GM19397 (cell line): Measurements from ENCODE around the gene VTCN1.

Source experiments
- ATAC-seq: cut with Tn5 transposase; IDR thresholded peaks from one replicate; pipeline ENCODE4 v1.9.1; 2021; ENCODE audit warnings: mild to moderate bottlenecking, moderate library complexity; ENCODE audit not compliant: unreplicated experiment

VTCN1 gene

DNA sequence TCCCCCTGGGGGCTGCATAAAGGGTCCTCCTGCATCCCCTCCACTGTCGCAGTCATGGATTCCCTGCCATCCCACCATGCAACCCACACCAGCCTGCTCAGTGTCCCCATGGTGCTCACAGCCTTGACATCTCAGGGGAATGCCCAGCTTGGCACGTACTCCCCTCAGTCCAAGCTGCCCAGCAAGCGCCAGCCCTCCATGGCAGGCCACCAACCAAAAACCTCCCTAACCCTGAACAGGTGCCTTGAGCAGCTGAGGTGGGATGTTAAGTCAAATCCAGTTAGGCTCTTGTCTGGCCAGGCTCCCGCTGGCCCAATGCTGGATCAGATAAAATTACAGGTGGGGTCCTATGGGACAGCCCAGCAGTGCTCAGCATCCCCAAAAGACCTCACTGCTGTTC, 341 bp downstream of the VTCN1 start:
- ATAC-seq = no peak

DNA sequence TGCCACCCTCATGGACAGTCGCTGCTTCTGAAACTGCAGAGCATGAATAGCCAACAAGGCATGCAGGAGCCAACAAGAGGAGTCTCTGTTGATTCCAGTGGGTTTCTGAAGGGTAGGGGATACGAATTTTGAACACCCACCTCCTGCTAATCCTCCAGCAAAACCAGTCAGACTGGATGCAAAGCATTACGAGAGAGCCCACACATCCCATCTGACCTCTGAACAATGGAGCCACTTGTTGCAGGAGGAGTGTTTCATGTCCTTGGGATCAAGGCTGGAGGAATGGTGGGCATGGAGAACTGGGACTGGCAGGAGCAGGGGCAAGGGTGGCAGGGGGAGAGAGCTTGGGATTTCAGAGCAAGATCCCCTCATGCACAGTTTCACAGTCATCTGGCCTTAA, 1.6 kb downstream of the VTCN1 start:
- ATAC-seq = no peak

DNA sequence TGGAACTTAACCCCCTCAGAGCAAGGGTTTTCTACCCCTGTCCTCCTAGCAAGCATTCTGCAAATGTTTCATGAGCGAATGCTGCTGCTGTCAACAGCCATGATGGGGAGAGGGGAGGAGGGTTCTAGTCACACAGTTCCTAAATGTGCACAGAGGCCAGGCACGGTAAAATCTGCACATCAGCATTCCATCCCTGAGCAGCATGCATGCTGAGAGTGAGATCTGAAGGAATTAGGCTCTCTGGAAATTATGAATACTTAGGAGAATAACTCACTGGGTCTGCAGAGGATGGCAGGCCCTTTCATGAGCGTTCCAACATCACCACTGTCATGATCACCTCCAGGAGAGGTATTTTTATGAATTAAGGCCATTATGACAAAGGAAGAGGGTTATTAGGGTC, 2.1 kb downstream of the VTCN1 start:
- no peak for ATAC-seq

DNA sequence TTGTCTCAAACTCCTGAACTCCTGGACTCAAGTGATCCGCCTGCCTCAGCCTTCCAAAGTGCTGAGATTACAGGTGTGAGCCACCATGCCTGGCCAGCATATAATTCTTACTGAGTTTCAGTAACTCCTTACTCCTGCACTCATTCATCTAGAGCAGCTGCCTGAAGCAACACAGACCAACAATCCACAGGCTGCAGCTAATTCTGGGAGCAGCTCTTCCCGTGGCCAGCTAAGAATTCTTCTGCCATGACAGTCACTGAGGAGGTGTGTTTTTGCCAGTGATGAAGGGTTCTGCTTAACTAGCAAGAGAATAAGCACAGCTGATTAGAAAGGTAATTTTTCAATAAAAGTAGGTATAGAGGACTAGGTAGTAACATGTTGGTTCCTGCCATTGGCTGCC, 5.4 kb downstream of the VTCN1 start:
- ATAC-seq = no peak

DNA sequence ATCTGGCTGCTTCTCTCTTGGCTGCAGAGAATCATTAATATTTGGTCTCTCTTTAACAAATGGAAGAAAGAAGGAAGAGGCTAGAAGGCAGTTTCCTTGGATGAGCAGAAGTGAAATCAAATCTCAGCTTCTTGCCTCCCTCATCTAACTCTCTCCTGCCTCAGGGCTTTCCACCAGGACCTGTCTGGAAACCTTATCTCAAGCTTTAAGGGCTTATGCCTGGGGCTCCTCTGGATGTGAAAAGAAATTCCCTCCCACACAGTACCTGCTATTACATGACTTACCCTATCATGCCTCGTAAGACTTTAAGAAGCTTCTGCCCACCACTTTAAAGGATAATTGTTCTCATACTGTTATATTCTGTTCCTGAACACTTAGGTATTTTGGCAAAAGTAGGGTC, 8.9 kb downstream of the VTCN1 start:
- no peak for ATAC-seq

DNA sequence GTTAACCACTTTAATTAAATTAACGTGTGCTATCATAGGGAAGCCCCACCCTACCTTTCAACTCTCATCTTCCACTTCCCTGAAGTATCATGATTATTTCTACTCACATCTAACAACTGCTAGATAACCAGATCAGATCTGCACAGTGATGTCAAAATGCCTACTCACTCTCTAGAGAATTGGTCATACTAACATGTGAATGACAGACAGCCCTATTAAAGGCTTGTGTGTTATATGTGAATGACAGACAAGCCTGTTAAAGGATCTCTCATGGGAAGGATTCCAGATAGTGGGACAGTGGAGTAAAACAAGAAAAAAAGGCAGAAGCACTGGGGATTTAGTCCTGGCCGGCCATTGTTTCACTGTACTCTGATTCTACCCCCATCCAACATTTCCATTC, 12.6 kb downstream of the VTCN1 start:
- no peak for ATAC-seq

DNA sequence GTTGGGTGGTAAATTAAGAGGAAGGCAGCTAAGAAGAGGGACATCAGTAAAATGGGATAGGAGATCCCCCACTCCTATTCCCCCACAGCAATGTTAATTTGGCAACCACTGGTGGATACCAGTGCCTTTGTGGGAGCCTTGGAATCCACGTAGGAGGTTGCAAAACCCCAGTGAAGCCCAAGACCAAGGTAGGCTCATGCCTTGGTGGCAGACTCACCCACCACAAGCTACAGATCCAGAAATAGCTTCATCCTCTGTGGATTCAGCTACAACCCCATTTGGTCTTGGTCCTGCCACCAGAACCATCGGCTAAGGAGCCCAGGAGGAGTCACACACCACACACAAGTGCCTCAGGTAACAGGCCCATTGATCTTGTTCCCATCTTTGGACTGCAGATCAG, 21.0 kb downstream of the VTCN1 start:
- no peak for ATAC-seq

DNA sequence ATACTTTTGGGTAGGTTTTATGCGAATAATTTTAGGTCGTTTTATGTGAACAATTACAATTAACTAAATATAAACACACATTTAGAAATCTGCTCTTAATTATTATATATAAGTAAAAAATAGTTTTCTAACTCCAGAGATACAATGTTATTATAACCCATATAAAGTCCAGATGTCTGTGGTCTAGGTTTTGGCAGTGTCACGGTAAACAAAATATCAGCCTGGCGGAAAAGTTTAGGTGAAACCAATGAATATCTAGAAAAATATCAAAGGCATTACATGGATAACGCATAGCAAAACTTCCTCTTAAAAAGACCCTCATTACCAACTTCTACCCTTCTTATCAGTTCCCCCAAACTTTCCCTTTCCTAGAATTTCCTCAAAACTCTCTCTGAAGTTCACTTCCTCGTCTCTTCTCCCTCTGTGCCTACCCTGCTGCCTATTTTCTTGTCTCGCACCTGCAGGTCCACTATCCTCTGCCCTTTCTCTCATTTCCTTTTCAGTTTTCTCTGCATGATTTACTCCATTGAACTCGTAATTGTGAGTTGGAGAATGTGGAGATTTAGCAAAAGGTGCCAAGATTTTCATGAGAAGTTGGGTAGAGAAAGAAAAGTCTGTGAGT, 21.8 kb downstream of the VTCN1 start:
- ATAC-seq = no peak

DNA sequence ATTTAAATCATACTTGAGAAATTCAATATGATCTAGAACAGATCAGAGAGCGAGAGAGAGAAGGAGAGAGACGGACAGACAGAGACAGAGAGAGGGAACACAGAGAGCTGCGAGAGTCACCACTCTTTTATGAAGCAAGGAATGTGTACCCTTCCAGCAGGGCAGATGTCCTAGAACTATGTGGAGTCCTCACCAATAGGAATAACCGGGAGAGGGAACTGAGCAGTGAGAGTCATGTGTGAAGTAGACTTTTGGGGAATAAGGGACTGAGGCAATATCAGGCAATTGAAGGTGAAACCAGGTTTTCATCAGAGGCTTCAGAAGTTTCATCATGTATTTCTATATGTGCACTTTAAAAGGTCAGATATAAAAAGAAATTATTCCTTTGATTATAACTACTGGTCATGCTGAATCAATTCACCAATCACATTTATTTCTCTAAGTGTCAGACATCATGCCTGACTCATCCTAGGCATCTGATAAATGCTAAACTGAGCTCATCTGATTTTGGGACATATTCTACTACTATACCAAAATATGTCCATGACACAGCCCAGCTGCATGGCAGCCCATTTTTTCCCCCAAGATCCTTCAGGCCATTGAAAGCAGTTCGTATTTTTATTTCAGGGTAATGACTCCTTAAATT, 22.4 kb downstream of the VTCN1 start:
- no peak for ATAC-seq

DNA sequence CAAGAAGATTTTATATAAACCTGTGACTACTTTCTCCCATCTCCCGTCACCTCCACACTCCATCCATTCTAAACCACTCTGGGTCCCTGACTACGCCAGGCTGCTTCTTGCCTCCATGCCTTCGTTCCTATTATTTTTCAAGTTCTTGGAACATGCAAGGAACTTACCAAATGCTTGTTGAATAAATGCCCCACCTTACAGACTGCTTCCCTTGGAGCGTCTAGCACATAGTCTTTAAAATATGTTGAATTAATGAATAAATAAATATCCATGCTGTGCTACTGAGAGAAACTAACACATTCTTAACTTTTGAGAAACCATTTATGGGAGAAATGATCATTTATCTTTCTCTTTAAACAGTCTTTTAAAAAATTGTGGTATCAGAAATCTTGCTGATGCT, 27.6 kb downstream of the VTCN1 start:
- ATAC-seq = no peak

DNA sequence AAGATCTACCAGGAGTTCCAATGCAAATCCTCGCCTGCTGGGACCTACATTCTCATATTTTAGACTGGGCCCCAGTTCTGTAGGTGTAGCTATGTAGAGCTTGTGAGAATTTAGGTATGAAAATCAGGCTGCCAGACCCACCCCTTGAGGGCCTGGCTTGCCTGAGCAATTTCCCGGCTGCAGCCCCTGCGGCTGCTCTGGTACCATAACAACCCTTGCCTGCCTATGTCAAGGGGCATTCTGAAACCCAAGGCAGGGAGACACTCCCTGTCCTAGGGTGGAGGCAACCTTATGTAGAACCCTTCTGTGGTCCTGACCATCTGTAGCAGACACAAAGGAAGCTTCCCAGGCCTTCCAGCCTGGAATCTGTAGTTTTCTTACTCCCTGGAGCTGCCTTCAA, 28.4 kb downstream of the VTCN1 start:
- ATAC-seq = no peak

DNA sequence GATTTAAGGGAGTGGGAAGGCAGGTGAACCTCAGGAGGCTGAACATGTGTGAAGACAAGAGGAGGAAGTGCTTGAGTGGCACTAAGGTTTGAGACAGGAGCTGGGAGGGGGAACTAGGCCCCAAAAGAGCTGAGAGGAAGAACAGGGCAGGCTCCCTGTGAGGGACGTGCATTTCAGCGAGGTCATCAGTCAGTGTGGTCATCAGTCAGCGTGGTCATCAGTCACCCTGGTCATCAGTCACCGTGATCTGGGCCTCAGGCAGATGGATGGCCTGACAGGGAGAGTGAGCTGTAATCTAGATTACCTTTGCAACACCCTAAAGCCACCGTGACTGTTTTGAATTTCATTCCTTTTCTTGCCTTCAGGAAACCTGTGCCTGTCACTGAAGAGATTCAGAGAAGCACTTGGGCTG, 29.1 kb downstream of the VTCN1 start:
- ATAC-seq = no peak

DNA sequence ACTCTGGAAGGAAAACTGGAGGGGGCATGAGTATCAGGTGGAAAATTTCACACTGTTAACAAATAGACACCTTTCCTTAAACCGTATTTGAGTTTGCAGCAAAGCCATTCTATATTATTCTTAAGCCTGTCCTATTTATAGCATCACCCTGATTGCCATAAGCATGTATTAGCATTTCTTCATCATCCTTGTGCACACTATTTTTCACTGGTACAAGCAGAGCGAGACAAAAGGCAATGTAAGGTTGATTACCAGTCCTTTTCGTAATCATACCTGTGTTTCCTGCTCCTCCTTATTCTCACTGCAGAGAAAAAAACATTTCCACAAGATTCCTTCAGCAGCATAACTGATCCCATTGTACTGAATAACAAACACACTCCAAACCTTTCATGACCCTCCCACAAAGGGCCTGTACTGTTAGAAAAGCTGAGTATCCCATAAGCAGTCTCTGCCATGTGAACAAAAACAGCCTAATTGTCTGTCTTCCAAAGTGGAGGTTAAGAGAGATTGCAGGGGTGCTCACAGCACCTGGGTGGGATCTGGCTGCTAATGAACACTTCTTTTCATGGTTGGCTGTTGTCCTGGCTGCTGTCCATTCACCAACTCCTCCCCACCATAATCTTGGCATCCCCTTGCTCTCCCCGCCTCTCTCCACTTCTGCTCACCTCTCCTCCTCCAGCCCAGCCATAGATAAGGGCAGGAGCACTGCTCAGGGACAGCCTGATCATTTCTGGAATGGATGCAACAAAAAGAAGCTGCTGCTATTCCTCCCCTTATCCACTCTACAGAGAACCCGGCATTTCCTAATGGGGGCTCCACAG, 30.4 kb downstream of the VTCN1 start:
- ATAC-seq = no peak

DNA sequence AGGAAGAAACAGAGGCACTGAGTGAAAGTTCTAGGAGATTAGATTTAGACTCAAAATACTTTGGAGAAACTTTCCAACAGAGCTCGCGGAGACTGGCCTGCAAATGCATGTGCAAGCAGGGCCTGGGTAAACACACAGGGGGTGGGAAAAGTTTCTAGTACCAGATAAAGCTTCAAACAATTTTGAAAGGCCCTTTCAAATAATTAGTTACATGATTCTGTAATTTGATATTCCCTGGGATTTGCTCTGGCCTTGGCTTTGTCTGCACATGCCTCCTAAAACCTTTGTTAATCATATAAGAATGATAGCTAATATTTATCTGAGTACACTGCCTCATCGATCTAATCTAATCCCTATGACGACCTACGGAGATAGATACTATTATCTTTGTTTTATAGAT, 31.3 kb downstream of the VTCN1 start:
- ATAC-seq = no peak

DNA sequence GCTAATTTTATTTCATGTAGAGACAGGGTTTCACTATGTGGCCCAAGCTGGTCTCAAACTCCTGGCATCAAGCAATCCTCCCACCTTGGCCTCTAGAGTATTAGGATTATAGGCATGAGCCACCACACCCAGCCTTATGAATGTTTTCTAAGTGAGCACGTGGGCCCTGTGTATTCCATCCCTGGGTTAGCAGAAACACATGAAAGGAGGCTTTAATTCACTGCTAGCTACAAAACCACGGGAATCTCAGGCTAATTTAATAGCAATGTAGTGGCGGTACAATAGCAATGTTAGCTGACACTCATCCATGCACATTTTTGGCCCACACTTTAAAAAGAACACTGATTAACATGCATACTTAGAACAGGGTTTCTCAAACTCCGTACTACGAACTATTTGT, 32.0 kb downstream of the VTCN1 start:
- ATAC-seq = no peak

DNA sequence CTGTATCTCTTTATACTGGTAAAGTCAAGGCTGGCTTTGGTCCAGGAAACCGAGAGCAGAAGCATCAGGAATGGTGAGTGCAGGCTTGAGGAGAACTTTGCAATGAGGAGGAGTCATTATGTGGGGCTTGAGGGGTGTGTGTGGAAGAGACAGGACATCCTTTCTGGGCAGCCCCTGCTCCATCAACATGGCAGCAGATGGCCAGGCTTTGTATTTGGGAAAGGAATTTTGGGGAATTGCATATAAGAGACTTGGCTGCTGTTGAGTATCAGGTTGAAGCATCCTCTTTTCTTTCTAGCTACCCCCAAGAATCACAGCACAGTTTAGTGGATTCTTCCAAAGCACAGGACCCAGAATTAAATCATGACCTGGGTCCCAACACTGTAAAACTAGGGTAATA, 33.4 kb downstream of the VTCN1 start:
- ATAC-seq = no peak

DNA sequence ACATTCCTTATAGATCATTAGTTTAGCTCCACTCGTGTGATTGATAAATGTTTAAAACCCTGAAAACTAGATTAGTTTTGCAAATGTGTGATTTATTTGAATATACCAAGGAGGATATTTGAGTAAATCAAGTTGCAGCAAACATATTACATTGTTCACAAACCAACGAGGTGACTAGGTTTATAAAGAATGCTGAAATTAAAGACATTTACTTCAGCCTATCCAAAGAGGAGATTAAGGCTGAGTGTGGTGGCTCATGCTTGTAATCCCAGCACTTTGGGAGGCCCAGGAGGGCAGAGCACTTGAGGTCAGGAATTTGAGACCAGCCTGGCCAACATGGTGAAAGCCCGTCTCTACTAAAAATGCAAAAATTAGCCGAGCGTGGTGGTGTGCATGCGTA, 34.1 kb downstream of the VTCN1 start:
- no peak for ATAC-seq

DNA sequence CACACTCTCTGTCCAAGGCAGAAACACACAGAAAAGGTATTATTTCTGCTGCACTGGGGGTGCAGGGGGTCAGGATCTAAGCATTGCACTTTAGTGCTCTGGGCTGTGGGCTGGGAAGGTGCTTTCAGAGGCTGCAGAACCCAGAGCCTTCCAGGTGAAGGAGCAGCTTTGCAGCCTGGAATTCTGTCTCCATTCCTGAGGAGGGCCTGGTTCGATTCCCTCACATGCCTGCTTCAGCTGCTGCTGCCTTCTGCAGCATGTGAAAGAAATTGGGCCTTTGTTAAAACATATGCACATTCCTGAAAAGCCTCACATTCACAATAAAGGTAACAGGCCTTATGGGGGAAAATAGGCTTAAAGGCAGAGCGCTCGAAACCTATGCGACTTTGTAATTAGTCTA, 35.9 kb downstream of the VTCN1 start:
- ATAC-seq = no peak

DNA sequence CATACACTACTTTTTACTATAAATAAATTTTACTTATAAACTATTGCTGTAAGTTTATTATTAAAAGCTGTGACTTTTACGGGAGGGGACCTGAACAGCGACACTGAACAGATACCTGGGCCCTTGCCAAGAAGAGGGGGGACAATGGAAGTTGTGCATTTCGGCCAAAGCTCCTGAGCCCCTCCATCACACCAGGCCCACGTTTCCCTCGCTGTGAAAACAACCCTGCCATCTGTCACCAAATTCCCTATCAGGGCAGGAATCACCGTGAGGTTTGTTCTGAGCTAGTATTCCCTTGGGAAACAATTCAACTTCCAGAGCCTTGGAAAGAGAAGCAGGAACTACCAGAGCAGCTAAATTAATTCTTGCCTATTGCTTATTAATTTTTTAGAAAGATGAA, 37.0 kb downstream of the VTCN1 start:
- no peak for ATAC-seq

DNA sequence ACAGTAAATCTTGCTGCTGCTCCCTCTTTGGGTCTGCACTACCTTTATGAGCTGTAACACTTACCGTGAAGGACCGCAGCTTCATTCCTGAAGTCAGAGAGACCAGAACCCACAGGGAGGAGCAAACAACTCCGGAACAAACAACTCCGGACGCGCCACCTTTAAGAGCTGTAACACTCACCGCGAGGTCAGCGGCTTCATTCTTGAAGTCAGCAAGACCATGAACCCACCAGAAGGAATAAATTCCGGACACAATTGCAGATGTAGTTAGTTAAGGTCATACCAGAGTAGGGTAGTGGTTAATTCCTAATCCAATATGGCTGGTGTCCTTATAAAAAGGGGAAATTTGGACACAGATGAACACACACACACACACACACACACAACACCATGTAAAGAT, 37.7 kb downstream of the VTCN1 start:
- no peak for ATAC-seq

DNA sequence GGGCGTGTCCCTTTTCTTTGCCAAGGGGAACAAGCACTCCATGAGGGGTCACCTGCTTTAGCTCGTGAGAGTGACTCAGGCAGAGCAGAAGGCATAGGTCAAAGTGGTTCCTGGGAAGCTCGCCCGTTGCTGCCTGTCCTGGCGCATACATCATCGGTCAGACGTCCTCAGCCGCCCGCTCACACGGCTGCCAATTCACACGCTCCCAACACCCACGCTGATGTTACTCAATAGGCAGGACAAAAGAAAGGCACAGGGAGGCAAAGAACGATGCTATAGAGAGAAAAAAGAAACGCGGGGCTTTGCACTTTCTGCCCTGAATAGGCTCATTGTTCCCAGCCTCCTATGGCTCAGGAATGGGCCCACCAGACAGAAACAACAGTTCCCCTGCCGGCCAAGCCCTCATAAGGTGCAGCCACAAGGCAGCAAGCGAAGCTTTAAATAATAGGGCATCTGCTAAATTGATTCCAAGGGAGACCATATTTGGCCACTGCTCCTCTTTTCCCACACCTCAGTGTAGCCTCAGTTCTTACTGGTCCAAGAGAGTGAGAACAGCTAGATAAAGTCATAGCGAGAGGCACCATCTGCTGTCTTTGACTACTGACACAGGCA, 38.7 kb downstream of the VTCN1 start:
- ATAC-seq = no peak
